Caco-2 (cell line): Measurements from ENCODE around the gene LLGL1. TPM values are rescaled to one million over a fixed set of nuclear protein-coding genes. Genes with fewer than 3 reads are reported as not detected.

Experiments used
- BruUV-seq: library from RNA; stranded (reverse); fragments of 400-500 nt; replicated peaks from 2 replicates; lab custom pipeline; 2021; lab: Mats Ljungman, UMichigan
- CTCF ChIA-PET: fragments of 300-600 bp; sonication (Branson Sonifier 250); formaldehyde crosslinking; loops from one replicate; lab custom pipeline; 2022; ENCODE audit warnings: antibody characterized with exemption; lab: Charles Lee
- POLR2A ChIA-PET: fragments of 300-600 bp; sonication (Branson Sonifier 250); formaldehyde crosslinking; loops from one replicate; lab custom pipeline; 2022; ENCODE audit warnings: antibody characterized with exemption; lab: Charles Lee
- DNase-seq, 2 experiments: peaks; one replicate each; pipeline versions ENCODE4 v3.0.0 to v3.0.0-alpha.2; 2020 to 2022
- H3K27me3 ChIP-seq: replicated peaks from 2 replicates; pipeline ENCODE4 v1.6.0; 2011; ENCODE audit warnings: low read length; ENCODE audit not compliant: control insufficient read depth, insufficient read depth
- H3K36me3 ChIP-seq: 2 replicates; pipeline ENCODE4 v1.5.1; 2011; ENCODE audit warnings: low read length; ENCODE audit not compliant: control insufficient read depth, insufficient read depth
- H3K4me1 ChIP-seq: fragments of 250-450 bp; sonication (Bioruptor Pico); 2 replicates; pipeline ENCODE4 v1.5.1; 2020; ENCODE audit warnings: mild to moderate bottlenecking
- H3K4me3 ChIP-seq: 2 replicates; pipeline ENCODE4 v1.5.1; 2011; ENCODE audit warnings: low read depth, mild to moderate bottlenecking, control low read depth, low read length
- H3K9me3 ChIP-seq: fragments of 250-450 bp; sonication (Bioruptor Pico); 2 replicates; pipeline ENCODE4 v1.5.1; 2020; ENCODE audit warnings: mild to moderate bottlenecking, moderate library complexity
- H3K27ac Mint-ChIP-seq: one replicate; pipeline ENCODE4 v1.8.0; 2022; ENCODE audit warnings: mixed read lengths; ENCODE audit not compliant: unreplicated experiment
- H3K27me3 Mint-ChIP-seq: one replicate; pipeline ENCODE4 v1.8.0; 2022; ENCODE audit warnings: mixed read lengths; ENCODE audit not compliant: insufficient read depth, unreplicated experiment
- H3K36me3 Mint-ChIP-seq: one replicate; pipeline ENCODE4 v1.8.0; 2022; ENCODE audit warnings: mild to moderate bottlenecking, mixed read lengths; ENCODE audit not compliant: insufficient read depth, unreplicated experiment
- H3K4me1 Mint-ChIP-seq: one replicate; pipeline ENCODE4 v1.8.0; 2022; ENCODE audit warnings: low read depth, mixed read lengths; ENCODE audit not compliant: unreplicated experiment
- H3K4me3 Mint-ChIP-seq: one replicate; pipeline ENCODE4 v1.8.0; 2022; ENCODE audit warnings: mild to moderate bottlenecking, moderate library complexity, mixed read lengths; ENCODE audit not compliant: unreplicated experiment
- H3K9me3 Mint-ChIP-seq: one replicate; pipeline ENCODE4 v1.8.0; 2022; ENCODE audit warnings: mixed read lengths; ENCODE audit not compliant: unreplicated experiment
- intact Hi-C: fragments of 100-400 bp; cut with micrococcal nuclease; formaldehyde crosslinking; loops from one replicate; pipeline ENCODE4 v1.10.0; 2022; ENCODE audit not compliant: unreplicated experiment
- total RNA-seq: library from RNA; stranded (reverse); gene quantifications from 2 replicates; pipeline ENCODE4 v1.2.3, GENCODE V29; 2022
- TF ChIP-seq, protein P1 (sequence below), 2 experiments: fragments of 200-600 bp in 1 of 2; IDR thresholded peaks; 1 replicate in 1 of 2; 2 replicates in 1 of 2; pipeline versions ENCODE4 v1.5.1 to v1.8.0; 2011 to 2022; ENCODE audit warnings: antibody characterized with exemption in 1 of 2, control low read depth in 1 of 2, inconsistent platforms in 1 of 2, low read depth in 1 of 2, low read length in 1 of 2, mild to moderate bottlenecking in 1 of 2, moderate library complexity in 1 of 2; ENCODE audit not compliant: insufficient read depth in 1 of 2, severe bottlenecking in 1 of 2, unreplicated experiment in 1 of 2

Gene LLGL1
- total RNA-seq, 1 experiment from 2014 or later: 41.3 TPM

DNA sequence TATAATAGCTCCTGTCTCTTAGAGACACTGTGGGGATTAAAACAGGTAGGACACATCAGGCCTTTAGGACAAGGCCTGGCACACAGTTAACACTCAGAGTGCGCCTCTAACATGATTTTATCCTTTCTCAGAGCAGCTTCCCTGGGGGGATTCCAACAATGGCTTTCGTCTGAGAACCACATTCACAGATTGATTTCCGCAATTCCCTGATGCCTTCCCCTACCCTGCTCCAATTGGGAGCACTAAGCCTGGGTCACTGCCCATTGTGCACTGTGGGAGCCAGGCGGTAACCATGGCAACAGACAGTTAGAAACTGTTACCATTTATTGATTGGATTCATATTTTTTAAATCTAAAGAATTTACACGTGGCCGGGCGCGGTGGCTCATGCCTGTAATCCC is 47.7 kb upstream of the LLGL1 start:
- POLR2A ChIA-PET: interaction anchor here (0.6 kb wide), 1 partner anchor 46 kb away, joined by 3 read pairs; no protein-coding TSS in a partner anchor
- intact Hi-C loops: no loop called here
- BruUV-seq: no TSS peak
- Mint-ChIP-seq H3K36me3 (peaks cover 1% of the 10 kb centered on the region), H3K4me3 (no peak overlapping the region), H3K27me3 (no peaks in the 10 kb centered on the region), H3K4me1 (no peaks in the 10 kb centered on the region), H3K27ac (no peak overlapping the region), H3K9me3 (no peaks in the 10 kb centered on the region)
- CTCF ChIA-PET: no interaction called here
- Histone ChIP-seq H3K4me3 (no peak overlapping the region), H3K4me1 (peaks cover 6% of the 10 kb centered on the region), H3K36me3 (no peaks in the 10 kb centered on the region), H3K9me3 (no peaks in the 10 kb centered on the region), H3K27me3 (no peaks in the 10 kb centered on the region)
- DNase-seq: no peak
- TF ChIP-seq, protein P1, sequence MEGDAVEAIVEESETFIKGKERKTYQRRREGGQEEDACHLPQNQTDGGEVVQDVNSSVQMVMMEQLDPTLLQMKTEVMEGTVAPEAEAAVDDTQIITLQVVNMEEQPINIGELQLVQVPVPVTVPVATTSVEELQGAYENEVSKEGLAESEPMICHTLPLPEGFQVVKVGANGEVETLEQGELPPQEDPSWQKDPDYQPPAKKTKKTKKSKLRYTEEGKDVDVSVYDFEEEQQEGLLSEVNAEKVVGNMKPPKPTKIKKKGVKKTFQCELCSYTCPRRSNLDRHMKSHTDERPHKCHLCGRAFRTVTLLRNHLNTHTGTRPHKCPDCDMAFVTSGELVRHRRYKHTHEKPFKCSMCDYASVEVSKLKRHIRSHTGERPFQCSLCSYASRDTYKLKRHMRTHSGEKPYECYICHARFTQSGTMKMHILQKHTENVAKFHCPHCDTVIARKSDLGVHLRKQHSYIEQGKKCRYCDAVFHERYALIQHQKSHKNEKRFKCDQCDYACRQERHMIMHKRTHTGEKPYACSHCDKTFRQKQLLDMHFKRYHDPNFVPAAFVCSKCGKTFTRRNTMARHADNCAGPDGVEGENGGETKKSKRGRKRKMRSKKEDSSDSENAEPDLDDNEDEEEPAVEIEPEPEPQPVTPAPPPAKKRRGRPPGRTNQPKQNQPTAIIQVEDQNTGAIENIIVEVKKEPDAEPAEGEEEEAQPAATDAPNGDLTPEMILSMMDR (IDR thresholded peaks at IDR 0.05; ENCODE audit: insufficient read depth in 1 of 2, low read depth in 1 of 2, low read length in 1 of 2, severe bottlenecking in 1 of 2, unreplicated experiment in 1 of 2): no peak

DNA sequence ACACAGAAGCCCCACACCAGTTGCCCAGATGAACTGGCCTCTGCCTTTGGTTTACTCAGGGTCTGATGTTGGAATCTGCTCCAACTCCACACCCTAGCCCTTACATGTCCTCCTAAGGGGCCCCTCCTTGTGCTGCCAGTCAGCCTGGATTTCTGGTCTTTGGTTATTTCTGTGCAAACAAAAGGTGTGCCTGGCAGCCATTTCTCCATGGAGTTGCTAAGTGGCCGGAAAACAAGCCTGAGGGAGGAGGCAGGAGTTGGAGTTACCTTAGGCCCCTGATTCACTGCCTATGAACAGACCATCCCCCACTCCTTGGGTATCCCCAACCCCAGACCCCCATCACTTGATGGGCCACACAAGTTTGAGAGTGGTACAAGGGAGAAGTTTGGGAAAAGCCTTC is 46.2 kb upstream of the LLGL1 start:
- no peak for DNase-seq
- TF ChIP-seq, protein P1 (IDR thresholded peaks at IDR 0.05; ENCODE audit: insufficient read depth in 1 of 2, low read depth in 1 of 2, low read length in 1 of 2, severe bottlenecking in 1 of 2, unreplicated experiment in 1 of 2): no peak
- POLR2A ChIA-PET: no interaction called here
- peaks cover 6% of the 10 kb centered on the region for H3K4me1 ChIP-seq
- intact Hi-C loops: no loop called here
- Mint-ChIP-seq H3K4me1 (no peaks in the 10 kb centered on the region), H3K27ac (no peak overlapping the region), H3K4me3 (no peak overlapping the region), H3K36me3 (peaks cover 16% of the 10 kb centered on the region), H3K27me3 (no peaks in the 10 kb centered on the region), H3K9me3 (no peaks in the 10 kb centered on the region)
- no peak overlapping the region for H3K4me3 ChIP-seq
- CTCF ChIA-PET: no interaction called here
- H3K27me3 ChIP-seq: no peaks in the 10 kb centered on the region
- no peaks in the 10 kb centered on the region for H3K9me3 ChIP-seq
- BruUV-seq: no TSS peak
- H3K36me3 ChIP-seq: no peaks in the 10 kb centered on the region

DNA sequence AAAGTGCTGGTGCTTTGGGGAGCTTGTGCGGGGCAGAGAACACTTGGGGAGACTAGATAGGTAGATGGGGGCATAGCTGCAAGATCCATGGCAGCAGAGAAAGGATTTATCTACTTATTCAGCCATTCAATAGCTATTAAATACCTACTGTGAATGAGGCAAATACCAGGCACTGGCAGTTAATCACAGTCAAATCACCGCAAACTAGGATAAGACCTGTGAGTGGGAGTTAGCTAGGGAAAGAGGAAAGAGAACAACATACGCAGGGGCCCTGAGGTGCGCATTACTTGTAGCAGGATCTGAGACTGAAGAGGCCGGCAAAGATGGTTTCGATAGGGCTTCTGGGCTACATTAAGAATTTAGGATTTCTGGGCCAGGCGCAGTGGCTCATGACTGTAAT is 45.6 kb upstream of the LLGL1 start:
- H3K9me3 Mint-ChIP-seq: no peaks in the 10 kb centered on the region
- H3K4me1 Mint-ChIP-seq: no peaks in the 10 kb centered on the region
- H3K27ac Mint-ChIP-seq: no peak overlapping the region
- Histone ChIP-seq H3K4me3 (no peak overlapping the region), H3K27me3 (no peaks in the 10 kb centered on the region), H3K36me3 (no peaks in the 10 kb centered on the region), H3K9me3 (no peaks in the 10 kb centered on the region), H3K4me1 (peaks cover 6% of the 10 kb centered on the region)
- intact Hi-C loops: loop anchor here (5.0 kb wide), 2 partner anchors 77 to 182 kb away; partner anchors contain the start of genes FLII and SHMT1
- ChIA-PET CTCF (no interaction called here), POLR2A (no interaction called here)
- TF ChIP-seq, protein P1 (IDR thresholded peaks at IDR 0.05; ENCODE audit: insufficient read depth in 1 of 2, low read depth in 1 of 2, low read length in 1 of 2, severe bottlenecking in 1 of 2, unreplicated experiment in 1 of 2): no peak
- no peak overlapping the region for H3K4me3 Mint-ChIP-seq
- peaks cover 22% of the 10 kb centered on the region for H3K36me3 Mint-ChIP-seq
- DNase-seq: no peak
- no peaks in the 10 kb centered on the region for H3K27me3 Mint-ChIP-seq
- BruUV-seq: no TSS peak
